Breast epithelium (tissue), 4 donors: ENCODE data around the gene RAB41. TPM values are rescaled to one million over a fixed set of nuclear protein-coding genes. Genes with fewer than 3 reads are reported as not detected.
"Not testable (repeated sequence)": the region's sequence is repeated elsewhere in the genome, so short reads cannot be mapped to it uniquely, and the experiment has no call there.

Experiments
- DNase-seq, 2 donors: peaks; one replicate each; pipeline ENCODE4 v3.0.0-alpha.2; 2019; ENCODE audit warnings: low spot score in 2 of 2
- H3K27ac ChIP-seq, 2 donors: fragments of 200-600 bp; sonication (generic) in 1 of 2; one replicate each; pipeline ENCODE4 v1.5.1; 2016 to 2019; ENCODE audit warnings: mild to moderate bottlenecking in 1 of 2
- H3K27me3 ChIP-seq, 2 donors: fragments of 200-600 bp; sonication (generic) in 1 of 2; one replicate each; pipeline versions ENCODE4 v1.5.1 to v1.6.0; 2017 to 2019; ENCODE audit warnings: control low read depth in 1 of 2, mild to moderate bottlenecking in 1 of 2
- H3K36me3 ChIP-seq: fragments of 200-600 bp; one replicate; pipeline ENCODE4 v1.5.1; 2019
- H3K4me1 ChIP-seq, 2 donors: fragments of 200-600 bp; sonication (generic); one replicate each; pipeline ENCODE4 v1.5.1; 2016 to 2019; ENCODE audit warnings: control low read depth in 1 of 2
- H3K4me3 ChIP-seq, 3 donors: fragments of 200-600 bp; sonication (generic); 1 replicate in 2 of 3; 2 replicates in 1 of 3; pipeline ENCODE4 v1.5.1; 2016 to 2019; ENCODE audit warnings: mild to moderate bottlenecking in 3 of 3, moderate library complexity in 2 of 3
- H3K9me3 ChIP-seq, 2 donors: fragments of 200-600 bp; sonication (generic) in 1 of 2; one replicate each; pipeline ENCODE4 v1.5.1; 2016 to 2019; ENCODE audit warnings: control low read depth in 1 of 2
- POLR2A ChIP-seq: fragments of 450-650 bp; IDR thresholded peaks from one replicate; pipeline ENCODE4 v1.6.1; 2016; ENCODE audit warnings: antibody characterized with exemption, mild to moderate bottlenecking, moderate library complexity
- POLR2AphosphoS5 ChIP-seq, 3 donors: sonication (generic); formaldehyde crosslinking; IDR thresholded peaks; one replicate each; pipeline ENCODE4 v1.6.1; 2017; ENCODE audit warnings: antibody characterized with exemption in 3 of 3
- intact Hi-C: fragments of 100-400 bp; cut with DNase I; formaldehyde crosslinking; loops from one replicate; pipeline ENCODE4 v1.15.1; 2023; ENCODE audit warnings: low total_unique reads
- total RNA-seq, 3 donors: library from RNA; depleted of rRNA; stranded (reverse); fragments of >200 nt; gene quantifications; one replicate each; pipeline ENCODE4 v1.1.0, GENCODE V29; 2016
- TF ChIP-seq, protein P1 (sequence below), 3 donors: fragments of 450-650 bp; IDR thresholded peaks; one replicate each; pipeline ENCODE4 v1.5.1; 2016 to 2017; ENCODE audit warnings: antibody characterized with exemption in 3 of 3, mild to moderate bottlenecking in 3 of 3, moderate library complexity in 3 of 3

RAB41 gene
- total RNA-seq, 3 donors from 2014 or later: not detected

DNA sequence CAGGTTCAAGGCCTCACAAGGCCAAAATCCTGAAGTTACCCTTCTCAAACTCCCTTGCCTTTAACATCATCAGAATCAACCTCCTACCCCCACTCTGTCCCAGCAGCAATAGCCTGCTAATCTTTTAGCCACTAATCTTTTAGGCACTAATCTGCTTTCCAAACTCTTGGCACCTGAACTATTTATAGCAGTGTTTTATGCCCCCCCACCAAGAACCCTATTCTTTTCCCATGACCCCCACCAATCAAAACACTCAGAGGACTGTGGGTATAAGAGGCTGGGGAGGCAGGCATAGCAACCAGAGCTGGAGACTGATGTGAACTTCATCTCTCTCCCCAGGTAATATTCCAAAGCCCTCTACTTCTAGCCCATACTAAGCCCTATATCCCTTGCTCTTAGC lies 13.9 kb upstream of the RAB41 start, which contains the start of gene ARR3:
TSS of gene ARR3 (plus strand) at position 301 of the 400 bp plus-strand sequence. CDS start 1,052 bp downstream, outside the sequence.
- Histone ChIP-seq H3K27ac (no peak within 1 kb of the TSS), H3K9me3 (peaks cover 0 to 6% of the 10 kb centered on the region in 2 donors), H3K36me3 (no peaks in the 10 kb centered on the region), H3K4me3 (no peak within 1 kb of the TSS), H3K4me1 (no peaks in the 10 kb centered on the region), H3K27me3 (peaks cover 0 to 42% of the 10 kb centered on the region in 2 donors)
- DNase-seq: no peak
- intact Hi-C loops: no loop called here
- TF ChIP-seq POLR2AphosphoS5 (IDR thresholded peaks at IDR 0.05) (no peak), POLR2A (no peak)
- TF ChIP-seq, protein P1, sequence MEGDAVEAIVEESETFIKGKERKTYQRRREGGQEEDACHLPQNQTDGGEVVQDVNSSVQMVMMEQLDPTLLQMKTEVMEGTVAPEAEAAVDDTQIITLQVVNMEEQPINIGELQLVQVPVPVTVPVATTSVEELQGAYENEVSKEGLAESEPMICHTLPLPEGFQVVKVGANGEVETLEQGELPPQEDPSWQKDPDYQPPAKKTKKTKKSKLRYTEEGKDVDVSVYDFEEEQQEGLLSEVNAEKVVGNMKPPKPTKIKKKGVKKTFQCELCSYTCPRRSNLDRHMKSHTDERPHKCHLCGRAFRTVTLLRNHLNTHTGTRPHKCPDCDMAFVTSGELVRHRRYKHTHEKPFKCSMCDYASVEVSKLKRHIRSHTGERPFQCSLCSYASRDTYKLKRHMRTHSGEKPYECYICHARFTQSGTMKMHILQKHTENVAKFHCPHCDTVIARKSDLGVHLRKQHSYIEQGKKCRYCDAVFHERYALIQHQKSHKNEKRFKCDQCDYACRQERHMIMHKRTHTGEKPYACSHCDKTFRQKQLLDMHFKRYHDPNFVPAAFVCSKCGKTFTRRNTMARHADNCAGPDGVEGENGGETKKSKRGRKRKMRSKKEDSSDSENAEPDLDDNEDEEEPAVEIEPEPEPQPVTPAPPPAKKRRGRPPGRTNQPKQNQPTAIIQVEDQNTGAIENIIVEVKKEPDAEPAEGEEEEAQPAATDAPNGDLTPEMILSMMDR (IDR thresholded peaks at IDR 0.05): no peak

DNA sequence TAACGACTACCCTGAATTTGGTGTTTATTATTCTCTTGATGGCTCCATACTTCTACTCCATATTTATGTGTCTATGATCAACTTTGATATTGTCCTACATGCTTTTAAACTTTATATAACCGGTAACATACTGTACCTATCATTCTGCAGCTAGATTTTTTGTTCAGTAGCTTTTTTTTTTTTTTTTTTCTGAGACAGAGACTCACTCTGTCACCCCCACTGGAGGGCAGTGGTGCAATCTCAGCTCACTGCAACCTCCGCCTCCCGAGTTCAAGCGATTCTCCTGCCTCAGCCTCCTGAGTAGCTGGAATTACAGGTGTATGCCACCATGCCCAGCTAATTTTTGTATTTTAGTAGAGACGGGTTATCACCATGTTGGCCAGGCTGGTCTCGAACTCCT lies 7.9 kb upstream of the RAB41 start:
- H3K4me1 ChIP-seq, H3K4me3 ChIP-seq, intact Hi-C loops, H3K36me3 ChIP-seq, DNase-seq, H3K9me3 ChIP-seq, H3K27ac ChIP-seq: not testable (repeated sequence)
- H3K27me3 ChIP-seq: peaks cover 0 to 56% of the 10 kb centered on the region in 2 donors

DNA sequence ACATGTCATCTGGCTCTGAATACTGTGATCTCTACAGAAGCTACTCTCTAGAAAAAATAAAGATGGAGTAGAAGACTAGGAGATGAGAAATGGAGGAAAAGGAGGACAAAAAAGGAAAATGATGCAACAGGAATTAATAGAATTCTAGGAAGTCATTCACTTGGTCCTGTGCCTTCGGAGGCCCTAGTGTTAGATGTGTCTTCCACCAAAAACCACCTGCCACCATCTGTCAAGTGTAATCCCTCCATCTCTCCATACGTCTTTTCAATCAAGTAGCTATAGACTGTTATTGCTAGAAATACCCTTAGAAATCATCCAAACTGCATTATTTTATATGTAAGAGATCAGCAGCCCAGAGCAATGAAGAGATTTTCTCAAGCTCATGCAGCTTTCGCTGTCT lies 2.9 kb upstream of the RAB41 start:
- intact Hi-C loops: no loop called here
- peaks cover 0 to 66% of the 10 kb centered on the region in 2 donors for H3K27me3 ChIP-seq
- TF ChIP-seq, protein P1 (IDR thresholded peaks at IDR 0.05): no peak
- no peak for TF ChIP-seq POLR2AphosphoS5 (IDR thresholded peaks at IDR 0.05)
- TF ChIP-seq POLR2A: no peak

DNA sequence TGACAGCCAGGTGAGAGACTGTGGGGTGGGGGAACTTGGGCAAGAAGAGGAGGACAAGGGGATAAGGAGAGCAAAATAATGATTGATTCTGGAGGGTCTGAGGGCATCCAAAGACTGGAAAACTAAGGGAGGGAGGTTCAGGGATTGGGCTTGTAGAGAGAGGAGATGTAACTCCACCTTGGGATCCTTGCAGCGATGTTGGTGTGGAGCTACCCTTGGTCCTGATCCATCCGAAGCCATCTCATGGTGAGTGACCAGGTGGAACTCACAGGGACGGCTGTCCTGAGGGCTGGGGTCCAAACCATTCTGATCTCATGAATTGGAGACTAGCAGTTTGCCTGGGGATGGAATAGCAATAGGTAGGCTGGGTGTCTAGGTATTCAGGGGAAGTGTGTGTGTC lies 1.4 kb upstream of the RAB41 start:
- H3K27me3 ChIP-seq: peaks cover 0 to 68% of the 10 kb centered on the region in 2 donors
- no peaks in the 10 kb centered on the region for H3K36me3 ChIP-seq
- H3K9me3 ChIP-seq: no peaks in the 10 kb centered on the region
- no peaks in the 10 kb centered on the region for H3K4me1 ChIP-seq
- no peak for DNase-seq
- TF ChIP-seq, protein P1 (IDR thresholded peaks at IDR 0.05): no peak
- TF ChIP-seq POLR2A (no peak), POLR2AphosphoS5 (IDR thresholded peaks at IDR 0.05) (no peak)
- H3K4me3 ChIP-seq: no peak overlapping the region
- intact Hi-C loops: no loop called here
- no peak overlapping the region for H3K27ac ChIP-seq

More for the DNA sequence above, 2.9 kb upstream of the RAB41 start:
- no peak for DNase-seq
- Histone ChIP-seq H3K9me3 (no peaks in the 10 kb centered on the region), H3K27ac (no peak overlapping the region), H3K4me1 (no peaks in the 10 kb centered on the region), H3K36me3 (no peaks in the 10 kb centered on the region), H3K4me3 (no peak overlapping the region)

DNA sequence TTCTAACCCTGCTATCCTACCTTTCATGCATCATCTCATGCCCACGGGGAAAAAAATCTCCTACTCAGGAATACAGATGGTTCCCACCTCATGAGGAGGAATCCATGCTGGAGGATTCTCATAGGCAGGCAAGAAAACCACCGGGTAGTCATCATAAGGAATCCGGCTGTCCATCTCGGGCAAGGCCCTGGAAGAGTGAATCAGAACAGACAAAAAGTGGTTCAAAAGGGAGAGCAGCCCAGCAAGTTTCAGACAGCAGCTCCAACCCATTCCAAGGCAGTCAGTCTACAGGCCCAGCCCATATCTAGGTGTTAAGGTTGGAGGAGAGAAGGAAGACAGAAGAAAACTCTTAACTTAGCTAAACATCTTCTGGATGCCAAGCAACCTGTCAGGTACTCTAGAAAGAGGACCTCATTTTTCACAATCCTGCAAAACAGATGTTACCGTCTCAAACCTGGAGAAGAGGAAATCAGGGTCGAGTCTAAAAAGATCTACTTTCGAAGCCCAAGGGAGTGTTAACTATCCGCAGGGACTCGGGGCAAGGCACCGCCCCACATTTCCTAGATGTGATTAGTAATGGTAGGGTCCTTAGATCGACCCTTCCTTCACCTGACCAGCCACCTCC lies 7.3 kb downstream of the RAB41 start:
- no peaks in the 10 kb centered on the region for H3K36me3 ChIP-seq
- peak overlapping the region; percentile 65 to 67 for H3K27ac ChIP-seq
- peaks cover 0 to 4% of the 10 kb centered on the region in 2 donors for H3K4me1 ChIP-seq
- H3K27me3 ChIP-seq: peaks cover 0 to 30% of the 10 kb centered on the region in 2 donors
- intact Hi-C loops: loop anchor here (5.0 kb wide), 1 partner anchor 503 kb away; no protein-coding TSS in a partner anchor
- no peaks in the 10 kb centered on the region for H3K9me3 ChIP-seq
- peak overlapping the region; percentile 52 to 69 (median 59) for H3K4me3 ChIP-seq
- TF ChIP-seq, protein P1 (IDR thresholded peaks at IDR 0.05): no peak
- no peak for TF ChIP-seq POLR2A
- TF ChIP-seq POLR2AphosphoS5 (IDR thresholded peaks at IDR 0.05): no peak
- DNase-seq: no peak
